Left hindlimb (tissue), 1 donor: ENCODE data around the gene C1orf74.

Experiments used
- DNase-seq: peaks from one replicate; pipeline ENCODE4 v3.0.0-alpha.2; 2018

The C1orf74 gene

GRCh38 chr1:209741889-209742288 lies 42.5 kb downstream of the C1orf74 start:
- DNase-seq, result no peak

- no peak for DNase-seq
Observed at GRCh38 chr1:209741193-209741592, 43.2 kb downstream of the C1orf74 start.

GRCh38 chr1:209738270-209738669 lies 46.1 kb downstream of the C1orf74 start:
- DNase-seq, result no peak

- DNase-seq, result no peak
Observed at GRCh38 chr1:209737118-209737505, 47.2 kb downstream of the C1orf74 start.

- no peak for DNase-seq
Observed at GRCh38 chr1:209736490-209737117, 47.8 kb downstream of the C1orf74 start.

GRCh38 chr1:209733409-209734192 lies 50.8 kb downstream of the C1orf74 start:
- DNase-seq, result no peak

- no peak for DNase-seq
Observed at GRCh38 chr1:209732725-209733124, 51.6 kb downstream of the C1orf74 start.

- no peak for DNase-seq
Observed at GRCh38 chr1:209729436-209729835, 54.9 kb downstream of the C1orf74 start.
